Activated T-cell treated with anti-CD3 and anti-CD28 coated beads, Interleukin-2, amount 50 U/mL, for 48 hours (primary cell): ENCODE data around the gene DAB2.

Experiments
- DNase-seq, 2 experiments: peaks; one replicate each; pipeline ENCODE4 v3.0.0-alpha.2; 2020

The DAB2 gene

GRCh38 chr5:39424736-39425637, at the start of gene DAB2:
DAB2 (minus strand) TSS chr5:39424980; CDS start chr5:39394320, 30,660 bp downstream.
- peak; percentile 65 to 70 for DNase-seq

- no peak for DNase-seq
These were observed 48.5 kb upstream of the DAB2 start for GRCh38 chr5:39473156-39473775.

- no peak for DNase-seq
These were observed 47.2 kb upstream of the DAB2 start for GRCh38 chr5:39471836-39472508.

GRCh38 chr5:39470811-39471210, 46.0 kb upstream of the DAB2 start:
- no peak for DNase-seq

GRCh38 chr5:39469777-39470415, 45.1 kb upstream of the DAB2 start:
- no peak for DNase-seq

- no peak for DNase-seq
These were observed 44.4 kb upstream of the DAB2 start for GRCh38 chr5:39469176-39469575.

- no peak for DNase-seq
These were observed 42.1 kb upstream of the DAB2 start for GRCh38 chr5:39466846-39467245.

GRCh38 chr5:39465843-39466242, 41.1 kb upstream of the DAB2 start:
- DNase-seq = no peak

GRCh38 chr5:39465097-39465496, 40.3 kb upstream of the DAB2 start:
- no peak for DNase-seq

- no peak for DNase-seq
These were observed 39.3 kb upstream of the DAB2 start for GRCh38 chr5:39464088-39464487.

GRCh38 chr5:39462211-39462610, 37.4 kb upstream of the DAB2 start:
- no peak for DNase-seq

GRCh38 chr5:39461007-39461682, 36.4 kb upstream of the DAB2 start:
- DNase-seq = no peak

GRCh38 chr5:39459907-39460306, 35.1 kb upstream of the DAB2 start:
- DNase-seq = no peak

GRCh38 chr5:39459071-39459470, 34.3 kb upstream of the DAB2 start:
- DNase-seq = no peak

GRCh38 chr5:39455645-39456044, 30.9 kb upstream of the DAB2 start:
- no peak for DNase-seq

GRCh38 chr5:39453606-39454005, 28.8 kb upstream of the DAB2 start:
- no peak for DNase-seq

GRCh38 chr5:39452846-39453245, 28.1 kb upstream of the DAB2 start:
- no peak for DNase-seq

GRCh38 chr5:39451276-39451941, 26.6 kb upstream of the DAB2 start:
- DNase-seq = no peak

- no peak for DNase-seq
These were observed 25.7 kb upstream of the DAB2 start for GRCh38 chr5:39450487-39450886.

- DNase-seq = no peak
These were observed 24.8 kb upstream of the DAB2 start for GRCh38 chr5:39449591-39449990.

GRCh38 chr5:39448506-39449128, 23.8 kb upstream of the DAB2 start:
- DNase-seq = no peak

GRCh38 chr5:39447968-39448367, 23.2 kb upstream of the DAB2 start:
- DNase-seq = no peak
